Keratinocyte (primary cell): ENCODE results near the gene ABHD2.

Experiments used
- EZH2 ChIP-seq: IDR thresholded peaks from one replicate; pipeline ENCODE4 v1.6.1; 2012; ENCODE audit warnings: inconsistent platforms, mild to moderate bottlenecking, low read length, moderate library complexity
- TF ChIP-seq, protein P1 (sequence below), 3 experiments: IDR thresholded peaks in 1 of 3; conservative IDR thresholded peaks in 1 of 3; optimal IDR thresholded peaks in 1 of 3; 2 replicates in 2 of 3; 3 replicates in 1 of 3; pipeline versions ENCODE3 to v1.5.1; 2011; ENCODE audit warnings: low read length in 3 of 3, mild to moderate bottlenecking in 3 of 3, moderate library complexity in 2 of 3, control low read depth in 1 of 3, inconsistent platforms in 1 of 3; ENCODE audit not compliant: insufficient read depth in 2 of 3; ENCODE audit errors: extremely low read depth in 1 of 3

DNA sequence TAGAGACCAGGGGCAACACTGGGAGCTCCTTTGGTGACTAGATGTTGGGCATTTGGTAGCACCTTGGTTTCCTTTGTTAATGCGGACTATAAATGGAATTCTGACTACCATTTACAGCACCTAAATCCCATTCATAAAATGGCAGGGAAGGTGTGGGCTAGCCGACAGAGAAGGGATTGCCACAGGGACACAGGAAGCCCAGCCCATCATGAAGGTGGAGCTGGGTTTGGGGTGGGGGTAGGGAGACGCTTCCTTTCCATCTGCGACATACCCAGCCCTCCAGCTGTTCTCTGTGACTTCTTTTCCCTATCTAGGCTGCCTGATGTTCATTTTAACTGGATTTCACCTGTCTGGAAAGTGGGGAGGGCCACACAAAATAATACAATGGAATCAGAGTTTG is 21.0 kb downstream of the ABHD2 start:
- no peak for TF ChIP-seq EZH2
- TF ChIP-seq, protein P1, sequence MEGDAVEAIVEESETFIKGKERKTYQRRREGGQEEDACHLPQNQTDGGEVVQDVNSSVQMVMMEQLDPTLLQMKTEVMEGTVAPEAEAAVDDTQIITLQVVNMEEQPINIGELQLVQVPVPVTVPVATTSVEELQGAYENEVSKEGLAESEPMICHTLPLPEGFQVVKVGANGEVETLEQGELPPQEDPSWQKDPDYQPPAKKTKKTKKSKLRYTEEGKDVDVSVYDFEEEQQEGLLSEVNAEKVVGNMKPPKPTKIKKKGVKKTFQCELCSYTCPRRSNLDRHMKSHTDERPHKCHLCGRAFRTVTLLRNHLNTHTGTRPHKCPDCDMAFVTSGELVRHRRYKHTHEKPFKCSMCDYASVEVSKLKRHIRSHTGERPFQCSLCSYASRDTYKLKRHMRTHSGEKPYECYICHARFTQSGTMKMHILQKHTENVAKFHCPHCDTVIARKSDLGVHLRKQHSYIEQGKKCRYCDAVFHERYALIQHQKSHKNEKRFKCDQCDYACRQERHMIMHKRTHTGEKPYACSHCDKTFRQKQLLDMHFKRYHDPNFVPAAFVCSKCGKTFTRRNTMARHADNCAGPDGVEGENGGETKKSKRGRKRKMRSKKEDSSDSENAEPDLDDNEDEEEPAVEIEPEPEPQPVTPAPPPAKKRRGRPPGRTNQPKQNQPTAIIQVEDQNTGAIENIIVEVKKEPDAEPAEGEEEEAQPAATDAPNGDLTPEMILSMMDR (optimal IDR thresholded peaks at IDR 0.05 in 1 of 3, IDR thresholded peaks at IDR 0.05 in 1 of 3, conservative IDR thresholded peaks at IDR 0.05 in 1 of 3; ENCODE audit: extremely low read depth in 1 of 3, insufficient read depth in 2 of 3, low read length in 3 of 3), result no peak
